ENCODE measurements around the gene SUPT3H.

- TF ChIP-seq YY1 (IDR thresholded peaks at IDR 0.05; ENCODE audit: low read depth) (no peak), ZBTB7A (IDR thresholded peaks at IDR 0.05; ENCODE audit: low read depth) (no peak), EGR1 (IDR thresholded peaks at IDR 0.05) (no peak), TAF1 (IDR thresholded peaks at IDR 0.05; ENCODE audit: low read depth) (no peak), CEBPB (IDR thresholded peaks at IDR 0.05) (no peak), MAX (IDR thresholded peaks at IDR 0.05) (no peak)
Measured at GRCh38 chr6:45170309-45170708, 207.4 kb downstream of the SUPT3H start.
